Measurements from ENCODE around the gene RXFP1. TPM values are rescaled to one million over a fixed set of nuclear protein-coding genes. Genes with fewer than 3 reads are reported as not detected.

Gene RXFP1
- total and polyA plus RNA-seq, 4 donors = 0.24 to 1.5 (median 0.80) TPM

DNA sequence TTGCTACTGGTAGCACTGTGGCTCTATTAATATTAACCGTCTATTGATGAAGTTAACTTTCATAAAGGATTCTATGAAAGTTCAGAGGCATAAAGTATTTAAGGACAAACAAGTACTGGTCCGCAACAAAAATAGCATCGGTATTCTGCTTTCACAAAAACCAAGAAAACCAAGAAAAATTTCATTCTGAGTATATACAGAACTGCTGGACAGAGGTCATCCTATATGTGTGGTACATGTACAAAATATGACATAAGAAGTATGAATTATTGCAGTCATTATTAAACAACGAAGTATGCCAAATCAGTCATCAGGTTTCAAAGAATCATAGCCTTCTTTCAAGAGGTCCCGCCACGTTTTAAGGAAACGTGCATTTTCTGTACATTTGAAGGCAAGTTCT is 147.6 kb downstream of the RXFP1 start:
- WGBS = 93% methylated on average over 7 of the region's 7 CpGs
- TF ChIP-seq RXRA (IDR thresholded peaks at IDR 0.05) (no peak), YY1 (IDR thresholded peaks at IDR 0.05) (no peak), FOXA1 (IDR thresholded peaks at IDR 0.05) (no peak), NR2F2 (IDR thresholded peaks at IDR 0.05) (no peak), HNF4A (conservative IDR thresholded peaks at IDR 0.05) (no peak), RAD21 (IDR thresholded peaks at IDR 0.05) (no peak), EGR1 (IDR thresholded peaks at IDR 0.05; ENCODE audit: low read depth in 2 of 2) (no peak), SP1 (IDR thresholded peaks at IDR 0.05) (no peak), TAF1 (conservative IDR thresholded peaks at IDR 0.05) (no peak), HNF4G (IDR thresholded peaks at IDR 0.05) (no peak), FOXA2 (IDR thresholded peaks at IDR 0.05) (no peak)
- TF ChIP-seq, protein P1, sequence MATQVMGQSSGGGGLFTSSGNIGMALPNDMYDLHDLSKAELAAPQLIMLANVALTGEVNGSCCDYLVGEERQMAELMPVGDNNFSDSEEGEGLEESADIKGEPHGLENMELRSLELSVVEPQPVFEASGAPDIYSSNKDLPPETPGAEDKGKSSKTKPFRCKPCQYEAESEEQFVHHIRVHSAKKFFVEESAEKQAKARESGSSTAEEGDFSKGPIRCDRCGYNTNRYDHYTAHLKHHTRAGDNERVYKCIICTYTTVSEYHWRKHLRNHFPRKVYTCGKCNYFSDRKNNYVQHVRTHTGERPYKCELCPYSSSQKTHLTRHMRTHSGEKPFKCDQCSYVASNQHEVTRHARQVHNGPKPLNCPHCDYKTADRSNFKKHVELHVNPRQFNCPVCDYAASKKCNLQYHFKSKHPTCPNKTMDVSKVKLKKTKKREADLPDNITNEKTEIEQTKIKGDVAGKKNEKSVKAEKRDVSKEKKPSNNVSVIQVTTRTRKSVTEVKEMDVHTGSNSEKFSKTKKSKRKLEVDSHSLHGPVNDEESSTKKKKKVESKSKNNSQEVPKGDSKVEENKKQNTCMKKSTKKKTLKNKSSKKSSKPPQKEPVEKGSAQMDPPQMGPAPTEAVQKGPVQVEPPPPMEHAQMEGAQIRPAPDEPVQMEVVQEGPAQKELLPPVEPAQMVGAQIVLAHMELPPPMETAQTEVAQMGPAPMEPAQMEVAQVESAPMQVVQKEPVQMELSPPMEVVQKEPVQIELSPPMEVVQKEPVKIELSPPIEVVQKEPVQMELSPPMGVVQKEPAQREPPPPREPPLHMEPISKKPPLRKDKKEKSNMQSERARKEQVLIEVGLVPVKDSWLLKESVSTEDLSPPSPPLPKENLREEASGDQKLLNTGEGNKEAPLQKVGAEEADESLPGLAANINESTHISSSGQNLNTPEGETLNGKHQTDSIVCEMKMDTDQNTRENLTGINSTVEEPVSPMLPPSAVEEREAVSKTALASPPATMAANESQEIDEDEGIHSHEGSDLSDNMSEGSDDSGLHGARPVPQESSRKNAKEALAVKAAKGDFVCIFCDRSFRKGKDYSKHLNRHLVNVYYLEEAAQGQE (IDR thresholded peaks at IDR 0.05) = no peak
- TF ChIP-seq, protein P2, sequence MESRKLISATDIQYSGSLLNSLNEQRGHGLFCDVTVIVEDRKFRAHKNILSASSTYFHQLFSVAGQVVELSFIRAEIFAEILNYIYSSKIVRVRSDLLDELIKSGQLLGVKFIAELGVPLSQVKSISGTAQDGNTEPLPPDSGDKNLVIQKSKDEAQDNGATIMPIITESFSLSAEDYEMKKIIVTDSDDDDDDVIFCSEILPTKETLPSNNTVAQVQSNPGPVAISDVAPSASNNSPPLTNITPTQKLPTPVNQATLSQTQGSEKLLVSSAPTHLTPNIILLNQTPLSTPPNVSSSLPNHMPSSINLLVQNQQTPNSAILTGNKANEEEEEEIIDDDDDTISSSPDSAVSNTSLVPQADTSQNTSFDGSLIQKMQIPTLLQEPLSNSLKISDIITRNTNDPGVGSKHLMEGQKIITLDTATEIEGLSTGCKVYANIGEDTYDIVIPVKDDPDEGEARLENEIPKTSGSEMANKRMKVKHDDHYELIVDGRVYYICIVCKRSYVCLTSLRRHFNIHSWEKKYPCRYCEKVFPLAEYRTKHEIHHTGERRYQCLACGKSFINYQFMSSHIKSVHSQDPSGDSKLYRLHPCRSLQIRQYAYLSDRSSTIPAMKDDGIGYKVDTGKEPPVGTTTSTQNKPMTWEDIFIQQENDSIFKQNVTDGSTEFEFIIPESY (IDR thresholded peaks at IDR 0.05) = no peak
- TF ChIP-seq, protein P3, sequence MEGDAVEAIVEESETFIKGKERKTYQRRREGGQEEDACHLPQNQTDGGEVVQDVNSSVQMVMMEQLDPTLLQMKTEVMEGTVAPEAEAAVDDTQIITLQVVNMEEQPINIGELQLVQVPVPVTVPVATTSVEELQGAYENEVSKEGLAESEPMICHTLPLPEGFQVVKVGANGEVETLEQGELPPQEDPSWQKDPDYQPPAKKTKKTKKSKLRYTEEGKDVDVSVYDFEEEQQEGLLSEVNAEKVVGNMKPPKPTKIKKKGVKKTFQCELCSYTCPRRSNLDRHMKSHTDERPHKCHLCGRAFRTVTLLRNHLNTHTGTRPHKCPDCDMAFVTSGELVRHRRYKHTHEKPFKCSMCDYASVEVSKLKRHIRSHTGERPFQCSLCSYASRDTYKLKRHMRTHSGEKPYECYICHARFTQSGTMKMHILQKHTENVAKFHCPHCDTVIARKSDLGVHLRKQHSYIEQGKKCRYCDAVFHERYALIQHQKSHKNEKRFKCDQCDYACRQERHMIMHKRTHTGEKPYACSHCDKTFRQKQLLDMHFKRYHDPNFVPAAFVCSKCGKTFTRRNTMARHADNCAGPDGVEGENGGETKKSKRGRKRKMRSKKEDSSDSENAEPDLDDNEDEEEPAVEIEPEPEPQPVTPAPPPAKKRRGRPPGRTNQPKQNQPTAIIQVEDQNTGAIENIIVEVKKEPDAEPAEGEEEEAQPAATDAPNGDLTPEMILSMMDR (IDR thresholded peaks at IDR 0.05; ENCODE audit: low read depth, low read length, missing input control) = no peak
- TF ChIP-seq, protein P4, sequence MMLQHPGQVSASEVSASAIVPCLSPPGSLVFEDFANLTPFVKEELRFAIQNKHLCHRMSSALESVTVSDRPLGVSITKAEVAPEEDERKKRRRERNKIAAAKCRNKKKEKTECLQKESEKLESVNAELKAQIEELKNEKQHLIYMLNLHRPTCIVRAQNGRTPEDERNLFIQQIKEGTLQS (IDR thresholded peaks at IDR 0.05) = no peak
- TF ChIP-seq, protein P5, sequence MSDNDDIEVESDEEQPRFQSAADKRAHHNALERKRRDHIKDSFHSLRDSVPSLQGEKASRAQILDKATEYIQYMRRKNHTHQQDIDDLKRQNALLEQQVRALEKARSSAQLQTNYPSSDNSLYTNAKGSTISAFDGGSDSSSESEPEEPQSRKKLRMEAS (IDR thresholded peaks at IDR 0.05) = no peak
- no peaks in the 10 kb centered on the region for H3K27me3 ChIP-seq (ENCODE audit: control insufficient read depth in 4 of 4, insufficient read depth in 4 of 4, low read length in 3 of 4)
- peaks cover 0 to 21% (median 12%) of the 10 kb centered on the region in 4 donors for H3K4me1 ChIP-seq (ENCODE audit: control insufficient read depth in 4 of 4, insufficient read depth in 4 of 4, low read length in 3 of 4)
- no peak overlapping the region for H3K4me3 ChIP-seq (ENCODE audit: low read depth in 1 of 3, low read length in 3 of 3)
- no peaks in the 10 kb centered on the region for H3K9me3 ChIP-seq (ENCODE audit: control insufficient read depth in 4 of 4, low read length in 3 of 4)
- no peaks in the 10 kb centered on the region for H3K36me3 ChIP-seq (ENCODE audit: control insufficient read depth in 4 of 4, insufficient read depth in 3 of 4, low read depth in 1 of 4, low read length in 3 of 4)
- H3K27ac ChIP-seq (ENCODE audit: low read depth in 1 of 2, low read length in 2 of 2) = no peak overlapping the region
- no peak for DNase-seq (ENCODE audit: low spot score)
- no peak overlapping the region for H3K9ac ChIP-seq (ENCODE audit: low read depth in 1 of 2, low read length in 2 of 2)

Data from liver (tissue), 9 donors.